ENCODE measurements around the gene SPATA2. TPM values are rescaled to one million over a fixed set of nuclear protein-coding genes. Genes with fewer than 3 reads are reported as not detected.
A peak's percentile ranks its signal among the peaks of the same experiment; 100 is the strongest.

SPATA2 gene
- total and polyA plus RNA-seq, 2 of the 13 experiments (the other 11 are each of a cell fraction or from before 2014, with no cell fraction given) = 3.2 to 8.7 TPM

DNA sequence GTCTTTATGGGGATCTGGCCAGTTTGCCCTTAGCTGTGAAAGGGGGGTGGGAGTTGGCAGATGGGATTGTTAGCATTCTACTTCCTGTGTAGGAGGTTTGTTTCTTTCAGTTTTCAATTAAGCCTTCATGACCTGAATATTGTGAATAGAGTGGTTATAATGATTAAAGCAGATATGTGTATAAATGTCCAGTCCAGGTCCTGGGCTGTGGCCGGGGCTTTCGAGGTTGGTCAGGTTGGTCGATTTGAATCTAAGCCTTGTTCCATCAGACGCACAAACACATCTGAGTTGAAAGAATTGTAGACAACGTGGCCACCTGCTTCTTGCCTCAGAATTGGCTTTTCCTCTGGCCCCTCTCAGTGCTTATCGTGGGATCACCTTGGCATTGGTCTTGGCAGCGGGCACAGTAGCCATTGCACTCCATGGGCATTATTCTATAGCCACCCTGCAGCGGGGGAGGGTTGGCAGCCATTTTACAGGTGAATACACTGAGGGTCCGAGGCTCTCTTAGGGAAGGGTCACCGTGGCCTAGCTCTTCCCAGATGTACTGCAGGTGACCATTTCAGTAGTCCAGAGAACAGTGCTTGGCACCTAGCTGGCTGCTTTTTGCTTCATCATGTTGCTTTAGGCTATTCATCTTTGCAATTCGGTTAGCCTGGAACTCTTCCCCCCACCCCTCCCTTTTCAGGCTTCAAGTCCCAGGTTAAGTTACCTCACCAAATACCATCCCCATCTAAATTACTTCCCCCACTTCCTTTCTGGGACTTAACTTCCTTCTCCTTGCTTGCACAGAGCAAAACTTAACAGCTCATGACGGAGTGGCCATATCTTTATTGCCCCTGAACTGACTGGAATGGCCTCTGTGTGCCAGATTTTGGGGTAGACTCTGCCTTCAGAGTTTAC, 21.9 kb upstream of the SPATA2 start (continued):
- TF ChIP-seq, protein P1, sequence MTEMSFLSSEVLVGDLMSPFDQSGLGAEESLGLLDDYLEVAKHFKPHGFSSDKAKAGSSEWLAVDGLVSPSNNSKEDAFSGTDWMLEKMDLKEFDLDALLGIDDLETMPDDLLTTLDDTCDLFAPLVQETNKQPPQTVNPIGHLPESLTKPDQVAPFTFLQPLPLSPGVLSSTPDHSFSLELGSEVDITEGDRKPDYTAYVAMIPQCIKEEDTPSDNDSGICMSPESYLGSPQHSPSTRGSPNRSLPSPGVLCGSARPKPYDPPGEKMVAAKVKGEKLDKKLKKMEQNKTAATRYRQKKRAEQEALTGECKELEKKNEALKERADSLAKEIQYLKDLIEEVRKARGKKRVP (CRISPR knock-in tag; IDR thresholded peaks at IDR 0.05) = no peak
- TF ChIP-seq ZNF329 (CRISPR knock-in tag; IDR thresholded peaks at IDR 0.05; ENCODE audit: low read depth) (no peak), ZNF12 (CRISPR knock-in tag; IDR thresholded peaks at IDR 0.05) (no peak), ZNF414 (CRISPR knock-in tag; IDR thresholded peaks at IDR 0.05) (peak; percentile 35; the same call in 1 of the 2 replicates), RBFOX2 (IDR thresholded peaks at IDR 0.05; ENCODE audit: low read depth, low read length) (no peak), HOXA9 (CRISPR knock-in tag; IDR thresholded peaks at IDR 0.05; ENCODE audit: borderline replicate concordance) (0 out of 2 replicates have a peak, but pooled peaks have one; percentile 14), SUZ12 (IDR thresholded peaks at IDR 0.05; ENCODE audit: low read depth, low read length) (no peak), ZNF501 (CRISPR knock-in tag; IDR thresholded peaks at IDR 0.05) (no peak), HDAC1 (CRISPR knock-in tag; IDR thresholded peaks at IDR 0.05) (no peak; the same call in none of the 2 replicates), ZBTB7A (CRISPR knock-in tag; IDR thresholded peaks at IDR 0.05) (no peak), KDM1A (CRISPR knock-in tag; IDR thresholded peaks at IDR 0.05) (no peak), ETV5 (CRISPR knock-in tag; IDR thresholded peaks at IDR 0.05; ENCODE audit: borderline replicate concordance) (0 out of 2 replicates have a peak, but pooled peaks have one; percentile 22)
- TF ChIP-seq, protein P2, sequence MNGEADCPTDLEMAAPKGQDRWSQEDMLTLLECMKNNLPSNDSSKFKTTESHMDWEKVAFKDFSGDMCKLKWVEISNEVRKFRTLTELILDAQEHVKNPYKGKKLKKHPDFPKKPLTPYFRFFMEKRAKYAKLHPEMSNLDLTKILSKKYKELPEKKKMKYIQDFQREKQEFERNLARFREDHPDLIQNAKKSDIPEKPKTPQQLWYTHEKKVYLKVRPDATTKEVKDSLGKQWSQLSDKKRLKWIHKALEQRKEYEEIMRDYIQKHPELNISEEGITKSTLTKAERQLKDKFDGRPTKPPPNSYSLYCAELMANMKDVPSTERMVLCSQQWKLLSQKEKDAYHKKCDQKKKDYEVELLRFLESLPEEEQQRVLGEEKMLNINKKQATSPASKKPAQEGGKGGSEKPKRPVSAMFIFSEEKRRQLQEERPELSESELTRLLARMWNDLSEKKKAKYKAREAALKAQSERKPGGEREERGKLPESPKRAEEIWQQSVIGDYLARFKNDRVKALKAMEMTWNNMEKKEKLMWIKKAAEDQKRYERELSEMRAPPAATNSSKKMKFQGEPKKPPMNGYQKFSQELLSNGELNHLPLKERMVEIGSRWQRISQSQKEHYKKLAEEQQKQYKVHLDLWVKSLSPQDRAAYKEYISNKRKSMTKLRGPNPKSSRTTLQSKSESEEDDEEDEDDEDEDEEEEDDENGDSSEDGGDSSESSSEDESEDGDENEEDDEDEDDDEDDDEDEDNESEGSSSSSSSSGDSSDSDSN (CRISPR knock-in tag; IDR thresholded peaks at IDR 0.05) = peak; percentile 16; the same call in 1 of the 2 replicates
- TF ChIP-seq, protein P3, sequence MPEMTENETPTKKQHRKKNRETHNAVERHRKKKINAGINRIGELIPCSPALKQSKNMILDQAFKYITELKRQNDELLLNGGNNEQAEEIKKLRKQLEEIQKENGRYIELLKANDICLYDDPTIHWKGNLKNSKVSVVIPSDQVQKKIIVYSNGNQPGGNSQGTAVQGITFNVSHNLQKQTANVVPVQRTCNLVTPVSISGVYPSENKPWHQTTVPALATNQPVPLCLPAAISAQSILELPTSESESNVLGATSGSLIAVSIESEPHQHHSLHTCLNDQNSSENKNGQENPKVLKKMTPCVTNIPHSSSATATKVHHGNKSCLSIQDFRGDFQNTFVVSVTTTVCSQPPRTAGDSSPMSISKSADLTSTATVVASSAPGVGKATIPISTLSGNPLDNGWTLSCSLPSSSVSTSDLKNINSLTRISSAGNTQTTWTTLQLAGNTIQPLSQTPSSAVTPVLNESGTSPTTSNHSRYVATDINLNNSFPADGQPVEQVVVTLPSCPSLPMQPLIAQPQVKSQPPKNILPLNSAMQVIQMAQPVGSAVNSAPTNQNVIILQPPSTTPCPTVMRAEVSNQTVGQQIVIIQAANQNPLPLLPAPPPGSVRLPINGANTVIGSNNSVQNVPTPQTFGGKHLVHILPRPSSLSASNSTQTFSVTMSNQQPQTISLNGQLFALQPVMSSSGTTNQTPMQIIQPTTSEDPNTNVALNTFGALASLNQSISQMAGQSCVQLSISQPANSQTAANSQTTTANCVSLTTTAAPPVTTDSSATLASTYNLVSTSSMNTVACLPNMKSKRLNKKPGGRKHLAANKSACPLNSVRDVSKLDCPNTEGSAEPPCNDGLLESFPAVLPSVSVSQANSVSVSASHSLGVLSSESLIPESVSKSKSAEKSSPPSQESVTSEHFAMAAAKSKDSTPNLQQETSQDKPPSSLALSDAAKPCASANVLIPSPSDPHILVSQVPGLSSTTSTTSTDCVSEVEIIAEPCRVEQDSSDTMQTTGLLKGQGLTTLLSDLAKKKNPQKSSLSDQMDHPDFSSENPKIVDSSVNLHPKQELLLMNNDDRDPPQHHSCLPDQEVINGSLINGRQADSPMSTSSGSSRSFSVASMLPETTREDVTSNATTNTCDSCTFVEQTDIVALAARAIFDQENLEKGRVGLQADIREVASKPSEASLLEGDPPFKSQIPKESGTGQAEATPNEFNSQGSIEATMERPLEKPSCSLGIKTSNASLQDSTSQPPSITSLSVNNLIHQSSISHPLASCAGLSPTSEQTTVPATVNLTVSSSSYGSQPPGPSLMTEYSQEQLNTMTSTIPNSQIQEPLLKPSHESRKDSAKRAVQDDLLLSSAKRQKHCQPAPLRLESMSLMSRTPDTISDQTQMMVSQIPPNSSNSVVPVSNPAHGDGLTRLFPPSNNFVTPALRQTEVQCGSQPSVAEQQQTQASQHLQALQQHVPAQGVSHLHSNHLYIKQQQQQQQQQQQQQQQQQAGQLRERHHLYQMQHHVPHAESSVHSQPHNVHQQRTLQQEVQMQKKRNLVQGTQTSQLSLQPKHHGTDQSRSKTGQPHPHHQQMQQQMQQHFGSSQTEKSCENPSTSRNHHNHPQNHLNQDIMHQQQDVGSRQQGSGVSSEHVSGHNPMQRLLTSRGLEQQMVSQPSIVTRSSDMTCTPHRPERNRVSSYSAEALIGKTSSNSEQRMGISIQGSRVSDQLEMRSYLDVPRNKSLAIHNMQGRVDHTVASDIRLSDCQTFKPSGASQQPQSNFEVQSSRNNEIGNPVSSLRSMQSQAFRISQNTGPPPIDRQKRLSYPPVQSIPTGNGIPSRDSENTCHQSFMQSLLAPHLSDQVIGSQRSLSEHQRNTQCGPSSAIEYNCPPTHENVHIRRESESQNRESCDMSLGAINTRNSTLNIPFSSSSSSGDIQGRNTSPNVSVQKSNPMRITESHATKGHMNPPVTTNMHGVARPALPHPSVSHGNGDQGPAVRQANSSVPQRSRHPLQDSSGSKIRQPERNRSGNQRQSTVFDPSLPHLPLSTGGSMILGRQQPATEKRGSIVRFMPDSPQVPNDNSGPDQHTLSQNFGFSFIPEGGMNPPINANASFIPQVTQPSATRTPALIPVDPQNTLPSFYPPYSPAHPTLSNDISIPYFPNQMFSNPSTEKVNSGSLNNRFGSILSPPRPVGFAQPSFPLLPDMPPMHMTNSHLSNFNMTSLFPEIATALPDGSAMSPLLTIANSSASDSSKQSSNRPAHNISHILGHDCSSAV (CRISPR knock-in tag; IDR thresholded peaks at IDR 0.05; ENCODE audit: borderline replicate concordance) = no peak
- TF ChIP-seq, protein P4, sequence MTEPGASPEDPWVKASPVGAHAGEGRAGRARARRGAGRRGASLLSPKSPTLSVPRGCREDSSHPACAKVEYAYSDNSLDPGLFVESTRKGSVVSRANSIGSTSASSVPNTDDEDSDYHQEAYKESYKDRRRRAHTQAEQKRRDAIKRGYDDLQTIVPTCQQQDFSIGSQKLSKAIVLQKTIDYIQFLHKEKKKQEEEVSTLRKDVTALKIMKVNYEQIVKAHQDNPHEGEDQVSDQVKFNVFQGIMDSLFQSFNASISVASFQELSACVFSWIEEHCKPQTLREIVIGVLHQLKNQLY (CRISPR knock-in tag; IDR thresholded peaks at IDR 0.05) = no peak

Data from HepG2 (cell line).